Brain pericyte (primary cell): ENCODE results near the gene ANKS3.

Source experiments
- DNase-seq: peaks from one replicate; pipeline ENCODE4 v3.0.0-alpha.2; 2012; ENCODE audit warnings: low read depth, low spot score

ANKS3 gene

DNA sequence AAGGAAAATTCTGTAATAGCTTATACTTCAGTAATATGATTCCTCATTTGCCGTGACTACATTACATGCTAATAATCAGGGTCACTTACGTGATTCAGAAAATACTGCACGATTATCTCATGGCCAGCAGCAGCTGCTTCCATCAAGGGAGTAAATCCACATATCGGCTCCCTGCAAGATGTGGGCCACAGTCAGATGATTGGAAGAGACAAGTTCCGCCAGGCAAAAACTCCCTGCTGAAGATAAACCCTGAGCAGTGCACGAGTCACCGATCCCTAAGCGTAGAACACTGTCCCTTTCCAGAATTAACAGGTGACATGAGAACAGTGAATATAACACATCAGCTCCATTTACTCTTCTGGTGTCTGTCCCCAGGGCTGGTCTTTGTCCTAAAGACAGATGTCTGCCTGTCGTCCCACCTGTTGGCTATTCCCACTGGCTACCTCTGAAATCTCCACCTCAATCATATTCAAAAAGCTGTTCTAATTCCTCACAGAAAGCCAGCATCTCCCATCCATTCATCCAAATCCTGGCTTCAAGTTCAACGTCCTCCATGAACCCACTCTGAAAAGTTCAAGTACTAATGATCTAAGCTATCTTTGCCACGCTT lies 9.3 kb downstream of the ANKS3 start:
- no peak for DNase-seq

DNA sequence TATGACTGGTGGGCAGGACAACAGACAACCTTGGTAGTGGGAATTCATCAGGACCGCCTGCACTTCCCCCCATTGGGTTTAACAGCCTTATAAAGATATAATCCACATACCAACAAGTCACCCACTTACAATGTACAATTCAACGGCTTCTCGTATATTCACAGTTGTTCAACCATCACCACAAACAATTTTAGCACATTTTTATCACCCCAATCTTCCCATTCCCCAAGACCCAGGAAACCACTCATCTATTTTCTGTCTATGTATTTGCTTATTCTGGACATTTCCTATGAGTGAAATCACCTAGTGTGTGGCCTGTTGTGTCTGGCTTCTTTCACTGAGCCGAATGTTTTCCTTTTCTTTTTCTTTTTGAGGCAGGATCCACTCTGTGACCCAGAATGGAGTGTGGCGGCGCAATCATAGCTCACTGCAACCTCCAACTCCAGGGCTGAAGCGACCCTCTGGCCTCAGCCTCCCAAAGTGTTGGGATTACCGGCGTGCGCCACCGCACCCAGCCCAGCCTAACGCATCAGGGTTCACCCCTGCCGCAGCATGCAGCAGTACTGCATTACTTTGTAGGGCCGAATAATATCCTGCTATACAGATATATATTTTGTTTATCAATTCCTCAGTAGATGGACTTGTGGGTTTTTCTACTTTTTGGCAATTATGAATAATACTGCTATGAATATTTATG lies 10.9 kb downstream of the ANKS3 start:
- no peak for DNase-seq

DNA sequence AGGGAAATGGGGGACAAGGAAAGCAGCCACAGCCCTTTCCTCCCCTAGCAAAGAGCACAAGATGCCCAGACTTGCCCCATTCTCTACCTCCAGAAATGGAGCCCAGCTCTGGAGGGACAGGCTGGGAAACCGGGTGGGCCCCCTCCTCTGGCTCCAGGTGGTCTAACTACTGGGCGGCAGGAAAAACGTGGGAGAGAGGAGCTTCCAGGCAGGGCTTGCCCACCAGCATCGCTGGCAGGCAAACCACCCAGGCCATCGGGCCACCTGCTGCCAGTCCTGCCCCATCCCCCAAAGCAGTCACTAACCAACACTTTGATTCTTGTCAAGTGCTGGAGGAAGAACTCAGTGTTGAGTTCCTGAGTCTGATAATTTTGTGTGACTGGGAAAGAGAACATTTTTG lies 15.6 kb downstream of the ANKS3 start:
- no peak for DNase-seq

DNA sequence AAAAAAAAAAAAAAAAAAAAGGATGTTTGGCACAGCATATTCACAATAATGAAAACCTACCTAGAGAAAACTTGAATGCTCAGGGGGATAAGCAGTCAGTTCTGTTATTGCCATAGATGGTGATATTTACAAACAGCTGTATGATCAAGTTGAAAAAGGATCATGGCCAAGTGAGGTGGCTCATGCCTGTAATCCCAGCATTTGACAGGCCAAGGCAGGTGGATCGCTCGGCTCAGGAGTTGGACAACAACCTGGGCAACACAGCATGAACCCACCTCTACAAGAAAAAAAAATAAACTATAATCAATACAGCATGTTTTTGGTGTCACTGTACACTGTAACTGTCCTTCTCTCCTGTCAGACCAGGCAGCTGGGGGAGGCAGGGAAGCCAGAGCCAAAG lies 19.1 kb downstream of the ANKS3 start:
- DNase-seq, result no peak

DNA sequence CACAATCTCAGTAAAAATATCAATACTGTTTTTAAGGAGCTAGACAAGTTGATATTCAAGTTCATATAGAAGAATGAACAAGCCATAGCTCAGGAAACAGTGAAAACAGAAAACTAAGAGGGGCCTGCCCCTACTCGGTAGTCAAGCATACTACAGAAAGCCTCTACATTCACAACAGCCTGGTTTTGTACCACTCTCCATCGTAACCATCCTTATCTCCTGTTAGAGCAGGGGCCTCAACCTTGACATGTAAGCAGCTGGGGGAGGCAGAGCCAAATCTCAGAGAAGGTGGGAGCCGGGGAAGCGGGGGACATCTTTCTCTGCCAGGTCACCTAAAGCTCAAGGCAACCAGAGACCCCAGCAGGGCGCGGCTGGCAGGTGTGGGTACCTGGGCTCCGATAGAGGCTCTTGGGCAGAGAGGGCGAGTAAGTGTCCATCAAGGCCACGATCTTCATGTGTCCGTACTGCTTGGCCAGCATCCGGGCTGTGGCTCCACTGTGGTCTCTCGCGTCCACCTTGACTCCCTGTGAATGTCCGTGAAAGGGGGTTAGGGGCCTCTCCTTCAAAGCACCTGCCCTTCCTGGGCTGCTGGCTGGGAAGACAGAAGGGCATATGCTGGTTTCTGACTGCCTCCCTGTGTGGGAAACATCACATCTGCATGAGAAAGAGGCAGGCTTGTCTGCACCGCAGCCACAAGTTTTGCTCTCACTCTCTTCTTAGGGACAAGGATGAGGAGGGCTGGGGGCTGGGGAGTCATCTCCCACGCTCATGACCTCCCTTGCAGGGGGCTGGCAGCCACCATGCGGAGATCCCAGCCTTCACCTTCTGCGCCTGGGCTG lies 20.2 kb downstream of the ANKS3 start:
- no peak for DNase-seq

DNA sequence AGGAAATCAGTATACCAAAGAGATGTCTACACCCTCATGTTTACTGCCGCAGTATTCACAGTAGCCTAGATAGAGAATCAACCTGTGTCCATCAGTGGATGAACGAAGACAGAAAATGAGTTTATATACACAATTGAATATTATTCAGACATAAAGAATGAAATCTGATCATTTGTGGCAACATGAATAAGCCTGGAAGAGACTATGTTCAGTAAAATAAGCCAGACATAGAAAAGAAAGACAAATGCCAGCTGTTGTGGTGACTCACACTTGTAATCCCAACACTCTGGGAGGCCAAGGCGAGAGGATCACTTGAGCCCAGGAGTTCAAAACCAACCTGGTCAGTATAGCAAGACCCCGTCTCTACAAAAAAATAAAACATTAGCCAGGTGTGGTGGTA lies 24.6 kb downstream of the ANKS3 start:
- DNase-seq, result no peak

DNA sequence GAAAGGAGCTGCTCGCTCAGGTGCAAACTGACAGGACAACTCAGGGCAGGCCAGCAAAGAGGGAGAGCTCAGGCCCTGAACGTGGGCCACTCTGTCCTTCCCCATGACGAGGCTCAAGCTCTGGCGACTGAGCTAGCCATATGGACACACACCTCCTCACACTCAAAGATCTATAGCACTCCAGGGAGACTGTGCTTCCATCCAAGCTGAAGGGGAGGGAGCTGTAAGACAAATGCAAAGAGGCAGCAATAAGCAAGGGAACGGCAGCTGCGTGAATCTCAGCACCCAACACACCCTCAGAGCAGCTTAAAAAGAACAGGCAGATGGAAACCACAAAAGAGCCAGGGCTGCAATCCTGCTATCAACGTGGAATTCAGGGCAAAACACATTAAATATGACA lies 27.2 kb downstream of the ANKS3 start:
- DNase-seq, result no peak

DNA sequence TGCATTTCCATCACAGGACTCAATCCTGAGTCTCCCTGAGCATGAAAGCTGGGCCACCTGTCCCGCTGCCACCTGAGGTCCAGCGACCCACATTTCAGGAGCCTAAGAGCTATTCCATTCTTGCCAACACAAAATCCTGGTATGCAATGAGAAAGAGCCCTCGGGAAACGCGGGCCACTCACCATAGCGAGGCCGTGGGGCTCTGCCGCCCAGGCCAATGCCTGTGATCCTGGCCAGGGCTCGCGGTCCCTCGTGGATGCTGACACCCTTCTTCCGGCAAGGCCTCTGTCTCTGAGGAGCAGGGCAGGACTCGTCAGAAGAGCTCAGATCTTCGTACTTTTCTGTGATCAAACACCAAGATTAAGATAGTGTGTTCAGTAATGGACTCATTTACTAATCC lies 29.2 kb downstream of the ANKS3 start:
- DNase-seq, result no peak

DNA sequence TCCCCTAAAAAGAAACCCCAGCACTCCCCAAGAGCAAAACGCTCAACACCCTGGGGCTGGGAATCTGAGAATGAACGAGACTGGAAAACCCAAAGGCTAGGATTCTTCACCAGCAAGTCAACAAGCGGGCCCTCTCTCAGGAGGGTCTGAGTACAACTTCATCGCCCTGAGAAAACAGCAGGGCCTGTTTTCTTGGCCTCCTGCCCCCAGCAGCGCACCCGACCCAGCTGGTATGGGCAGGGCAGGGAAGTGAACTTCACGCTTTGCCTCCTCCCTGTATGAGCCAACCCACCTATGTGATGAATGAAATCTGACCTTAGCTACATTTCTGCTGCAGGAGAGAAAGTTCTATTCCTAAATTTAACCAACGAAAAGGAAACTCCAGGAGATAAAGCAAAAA lies 29.6 kb downstream of the ANKS3 start:
- DNase-seq, result no peak

DNA sequence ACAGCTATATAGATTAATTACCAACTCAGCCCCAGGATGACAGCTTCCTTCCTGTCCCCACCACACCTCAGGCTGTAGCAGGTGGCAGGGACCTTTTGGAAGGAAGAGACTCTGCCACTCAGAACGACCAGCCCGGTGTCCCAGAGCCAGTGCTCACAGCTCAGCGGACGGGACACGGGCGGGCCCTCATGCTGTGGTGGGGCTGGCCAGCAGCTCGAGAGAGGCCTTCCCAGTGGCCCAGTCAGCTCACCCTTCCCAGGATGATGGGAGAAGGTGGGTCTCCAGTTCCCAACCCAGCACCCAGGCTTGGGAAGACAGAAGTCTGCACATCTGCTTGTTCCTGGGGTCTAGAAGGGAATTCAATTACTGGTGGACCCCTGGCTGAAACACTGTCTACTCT lies 30.2 kb downstream of the ANKS3 start:
- no peak for DNase-seq

DNA sequence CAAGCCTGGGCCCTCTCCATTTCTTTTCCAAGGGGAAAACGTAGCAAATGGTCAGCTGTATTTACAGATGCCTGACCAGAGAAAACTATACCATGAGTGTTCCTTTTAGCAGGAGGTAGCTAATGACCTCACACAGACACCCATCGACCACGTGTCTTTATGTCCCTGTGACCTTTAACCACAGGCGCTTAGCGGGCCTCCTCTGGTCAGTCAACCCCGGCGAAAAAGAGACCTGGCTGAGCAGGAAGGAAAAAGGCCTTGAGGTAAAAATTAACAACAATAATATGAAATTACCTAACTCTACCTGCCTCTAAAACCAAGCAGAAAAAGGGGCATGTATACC lies 31.6 kb downstream of the ANKS3 start:
- no peak for DNase-seq

DNA sequence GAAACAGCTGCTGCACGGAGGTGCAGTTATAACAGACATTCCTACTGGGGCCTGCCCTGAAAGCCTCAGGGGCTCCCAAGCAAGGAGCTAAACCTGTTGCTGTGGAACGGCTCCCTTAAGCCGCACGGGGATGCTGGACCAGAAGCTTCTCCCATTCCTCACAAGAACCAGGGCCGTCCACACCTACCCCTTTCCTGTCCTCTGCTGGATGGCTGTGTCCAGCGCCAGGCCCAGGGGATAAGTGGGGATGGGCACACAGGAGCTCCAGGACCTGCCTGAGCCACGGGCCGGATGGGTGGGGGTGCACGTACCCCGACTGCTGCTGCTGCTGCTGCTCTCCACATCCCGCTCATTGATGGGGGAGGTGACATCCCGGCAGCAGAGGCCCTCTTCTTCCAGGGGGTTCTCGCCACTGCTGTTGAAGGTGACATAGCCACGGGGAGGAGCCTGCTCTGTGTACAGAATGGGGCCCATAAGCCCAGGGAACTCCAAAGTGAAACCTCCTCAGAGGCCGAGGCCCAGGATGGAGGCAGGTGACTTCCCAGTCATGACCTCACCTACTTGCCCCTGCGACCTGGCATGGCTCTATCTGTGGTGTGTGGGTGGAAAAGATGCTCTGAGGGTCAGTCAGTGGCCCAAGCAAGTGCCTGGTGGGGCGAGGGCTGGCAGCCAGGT lies 32.1 kb downstream of the ANKS3 start:
- DNase-seq, result no peak

DNA sequence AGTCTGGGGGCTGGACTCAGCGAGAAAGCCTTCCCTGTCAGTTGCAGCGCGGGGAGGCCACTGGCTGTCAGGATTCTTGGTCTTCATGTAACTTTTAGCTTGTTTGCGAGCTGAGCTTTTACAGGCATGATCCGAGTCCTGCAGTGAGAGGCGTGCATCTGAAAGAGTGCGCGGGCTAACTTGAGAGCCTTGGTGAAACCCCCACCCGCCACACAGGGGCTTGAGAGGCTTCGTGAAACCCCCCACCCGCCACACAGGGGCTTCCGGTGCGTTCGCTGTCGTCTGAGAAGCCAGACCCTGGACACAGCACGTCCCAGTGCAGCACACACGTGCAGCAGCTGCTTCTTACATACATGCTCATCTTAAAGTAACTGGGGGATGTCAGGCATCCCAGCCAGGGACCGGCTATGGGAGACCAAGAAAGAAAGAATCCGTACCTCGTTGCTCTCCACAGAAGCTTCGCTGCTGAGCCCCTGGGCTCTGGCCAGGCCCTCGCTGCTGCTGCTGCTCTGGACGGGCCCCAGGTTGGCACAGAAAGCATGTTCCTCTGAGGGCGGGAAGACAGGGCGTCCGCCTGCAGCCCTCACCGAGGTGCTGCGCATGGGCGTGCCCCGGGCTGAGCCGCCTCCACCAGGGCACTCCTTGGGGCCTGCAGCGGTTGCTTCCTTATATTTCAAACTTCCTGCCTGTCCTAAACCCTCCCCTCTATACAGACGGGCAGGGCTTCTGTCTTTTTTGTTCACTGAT lies 32.9 kb downstream of the ANKS3 start:
- DNase-seq, result no peak

DNA sequence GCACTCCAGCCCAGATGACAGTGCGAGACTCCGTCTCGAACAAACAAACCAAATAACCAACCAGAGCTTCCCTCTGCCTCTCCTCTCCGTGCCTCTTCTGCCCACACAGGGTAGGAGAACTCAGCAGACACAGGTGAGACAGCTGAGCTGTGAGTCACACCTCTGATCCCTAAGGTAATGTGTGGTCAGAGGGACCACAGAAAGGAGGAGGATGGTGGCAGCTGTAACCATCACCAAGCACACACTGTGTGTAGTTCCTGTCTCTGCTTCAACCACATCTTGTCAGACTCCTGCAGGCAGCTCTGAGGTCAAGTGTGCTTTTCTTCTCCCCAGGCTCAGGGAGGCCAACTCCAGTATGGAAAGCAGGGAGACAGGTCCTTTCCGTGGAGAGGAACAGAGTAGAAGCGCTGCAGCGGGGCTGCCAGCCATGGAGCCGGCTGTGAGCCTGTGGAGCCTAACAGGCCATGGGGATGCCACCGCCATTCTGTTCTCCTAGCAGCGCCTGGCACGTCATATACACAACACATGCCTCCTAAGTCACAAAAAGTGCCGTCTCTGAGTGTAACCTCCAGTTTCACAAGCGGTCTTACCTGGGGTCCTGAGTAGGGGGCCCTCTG lies 33.6 kb downstream of the ANKS3 start:
- no peak for DNase-seq

DNA sequence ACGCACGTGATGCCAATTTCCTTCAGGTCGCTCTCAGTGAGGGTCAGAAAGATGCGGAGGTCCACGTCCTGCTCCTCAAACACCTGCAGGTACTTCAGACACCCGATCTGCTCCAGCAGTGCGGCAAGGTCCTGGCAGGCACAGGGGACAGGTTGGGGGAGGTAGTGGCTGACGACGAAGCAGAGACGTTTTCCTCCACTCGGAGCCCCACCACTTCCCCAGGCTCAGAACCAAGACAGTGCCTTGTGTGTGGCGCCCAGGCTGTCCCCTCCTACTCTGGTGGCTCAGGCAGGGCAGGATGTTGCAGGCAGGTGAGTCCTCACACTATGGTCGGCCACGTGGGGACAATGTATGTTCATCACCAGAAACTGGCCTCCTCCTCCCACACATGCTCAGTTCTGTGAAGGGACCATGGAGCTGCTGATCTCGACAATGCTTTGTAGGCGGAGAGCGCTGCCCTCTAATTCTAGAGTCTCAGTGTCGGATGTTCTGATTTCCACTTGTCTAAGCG lies 35.0 kb downstream of the ANKS3 start:
- no peak for DNase-seq

DNA sequence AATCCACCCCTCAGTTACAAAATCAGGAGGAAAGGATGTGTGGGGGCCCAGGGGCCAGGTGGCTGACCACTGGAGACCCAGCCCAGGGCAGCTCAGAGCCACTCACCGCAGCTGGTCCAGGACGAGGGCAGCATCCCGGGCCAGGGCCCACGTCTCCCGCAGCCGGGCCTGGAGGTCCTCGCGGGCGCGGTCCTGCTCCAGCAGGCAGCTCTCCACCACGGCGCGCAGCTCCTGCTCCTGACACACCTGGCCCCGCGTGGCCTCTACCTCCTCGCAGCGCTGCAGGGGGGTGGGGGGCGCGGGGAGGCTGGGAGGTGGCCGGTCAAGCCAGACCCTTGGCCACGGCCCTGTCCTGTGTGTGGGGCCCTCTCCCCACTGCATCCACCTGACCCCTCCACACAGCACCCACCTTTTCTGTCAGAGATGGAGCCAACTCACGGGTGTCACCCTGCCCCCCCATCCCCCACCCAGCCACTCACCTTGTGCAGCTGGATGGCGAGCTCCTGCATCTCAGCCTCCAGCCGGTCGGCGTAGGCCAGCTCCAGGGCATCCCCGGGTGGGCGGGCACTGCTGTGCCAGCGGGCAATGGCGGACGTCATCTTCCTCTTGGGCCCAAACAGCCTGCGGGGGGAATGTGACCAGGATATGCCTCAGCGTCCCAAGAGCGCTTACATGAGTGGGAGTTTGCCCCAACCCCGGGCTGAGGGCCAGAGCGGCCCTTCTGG lies 35.6 kb downstream of the ANKS3 start:
- no peak for DNase-seq

DNA sequence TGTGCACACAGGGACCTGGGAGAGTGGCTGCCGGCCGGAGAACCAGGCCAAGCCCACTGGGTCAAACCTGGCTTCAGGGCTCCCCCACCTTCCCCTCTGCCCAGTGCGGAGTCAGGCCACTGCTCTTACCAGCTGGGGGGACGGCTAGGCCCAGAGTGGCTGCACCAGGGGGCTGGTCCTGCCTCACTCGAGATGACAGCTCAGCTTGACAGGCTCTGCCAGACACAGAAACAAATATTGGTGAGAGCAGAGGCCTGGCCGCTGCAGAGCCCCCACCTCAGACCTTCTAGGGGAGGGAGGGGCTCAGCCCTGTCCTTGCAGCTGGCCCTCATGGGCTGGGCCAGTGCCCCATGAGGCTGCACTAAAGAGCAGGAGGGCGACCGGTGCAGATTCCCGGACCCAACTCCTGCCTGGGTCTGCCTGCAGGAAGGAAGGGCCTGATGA lies 36.2 kb downstream of the ANKS3 start:
- DNase-seq, result no peak

DNA sequence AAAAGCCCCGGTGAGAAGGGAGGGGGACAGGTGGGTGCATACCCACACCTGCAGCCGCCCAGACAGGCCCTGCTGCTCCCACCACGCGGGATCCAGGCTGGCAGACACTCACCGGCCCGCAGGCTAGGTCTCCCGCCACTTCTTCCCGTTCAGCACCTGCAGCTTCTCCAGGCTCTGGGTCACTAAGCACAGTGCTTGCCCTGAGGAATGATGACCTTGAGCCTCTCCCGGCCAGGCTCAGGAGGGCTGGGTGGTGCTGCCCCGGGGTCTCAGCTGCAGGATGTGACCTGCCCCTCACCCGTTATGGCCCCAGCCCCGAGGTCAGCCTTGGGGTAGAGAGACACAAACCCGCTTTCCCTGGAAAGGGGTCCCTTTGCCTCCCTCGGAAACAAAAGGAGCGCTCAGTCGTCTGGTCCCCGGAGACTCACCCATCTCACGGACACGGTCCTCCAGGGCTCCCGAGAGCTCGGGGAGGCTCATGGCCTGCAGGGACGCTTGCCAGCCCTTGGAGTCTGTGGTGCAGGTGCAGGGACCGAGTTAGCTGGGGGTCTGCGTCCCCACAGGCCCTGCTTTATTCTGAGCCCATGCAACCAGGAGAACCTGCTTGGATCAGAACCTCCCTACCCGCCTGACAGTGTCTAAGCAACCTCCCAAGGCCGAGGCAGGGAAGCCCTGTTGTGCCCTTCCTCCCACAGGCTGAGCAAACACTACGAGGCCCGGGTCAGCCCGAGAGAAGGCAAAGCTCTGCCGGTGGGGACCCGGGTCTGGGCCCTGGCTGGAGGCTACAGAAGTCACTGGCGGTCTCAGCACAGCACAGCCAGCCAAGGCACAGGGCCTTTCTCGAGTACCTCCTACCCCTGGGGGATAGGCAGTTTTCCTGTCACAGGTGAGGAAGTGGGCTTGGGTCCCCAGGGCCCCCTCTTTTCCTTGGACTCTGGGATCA lies 36.9 kb downstream of the ANKS3 start:
- DNase-seq, result no peak
